GM23338 (cell line): ENCODE results near the gene APC2. TPM values are rescaled to one million over a fixed set of nuclear protein-coding genes. Genes with fewer than 3 reads are reported as not detected.

Experiments used
- ATAC-seq: fragments of 200-7000 bp; cut with Tn5 transposase; 3 replicates; pipeline ENCODE4 v1.9.1; 2020
- DNase-seq: peaks from one replicate; pipeline ENCODE4 v3.0.0-alpha.2; 2015; ENCODE audit warnings: low spot score
- H2AFZ ChIP-seq: fragments of 200-600 bp; sonication (generic); 2 replicates; pipeline ENCODE4 v1.8.0; 2016; ENCODE audit warnings: antibody characterized with exemption, mild to moderate bottlenecking, moderate library complexity
- H3F3A ChIP-seq: fragments of 200-600 bp; sonication (generic); replicated peaks from 2 replicates; pipeline ENCODE4 v1.8.0; 2017; ENCODE audit warnings: antibody characterized with exemption, mixed run types, low read depth
- H3K27ac ChIP-seq: fragments of 200-600 bp; sonication (generic); 2 replicates; pipeline ENCODE4 v1.6.1; 2016; ENCODE audit warnings: low read depth
- H3K27me3 ChIP-seq: fragments of 200-600 bp; sonication (generic); 2 replicates; pipeline ENCODE4 v1.8.0; 2016; ENCODE audit warnings: mild to moderate bottlenecking, mixed run types, moderate library complexity; ENCODE audit not compliant: insufficient read depth
- H3K36me3 ChIP-seq: fragments of 200-600 bp; sonication (generic); 2 replicates; pipeline ENCODE4 v1.8.0; 2016; ENCODE audit warnings: mild to moderate bottlenecking; ENCODE audit not compliant: insufficient read depth
- H3K4me1 ChIP-seq: fragments of 200-600 bp; sonication (generic); 2 replicates; pipeline ENCODE4 v1.8.0; 2016; ENCODE audit warnings: mild to moderate bottlenecking, moderate library complexity; ENCODE audit not compliant: insufficient read depth
- H3K4me2 ChIP-seq: fragments of 200-600 bp; sonication (generic); 2 replicates; pipeline ENCODE4 v1.7.1; 2017; ENCODE audit warnings: mixed run types
- H3K4me3 ChIP-seq: fragments of 200-600 bp; sonication (generic); 2 replicates; pipeline ENCODE4 v1.6.1; 2016; ENCODE audit warnings: mixed run types
- H3K79me2 ChIP-seq: fragments of 200-600 bp; sonication (generic); replicated peaks from 2 replicates; pipeline ENCODE4 v1.8.0; 2017; ENCODE audit warnings: mild to moderate bottlenecking; ENCODE audit not compliant: insufficient read depth
- H3K9me2 ChIP-seq: fragments of 200-600 bp; sonication (generic); 2 replicates; pipeline ENCODE4 v1.8.0; 2017; ENCODE audit not compliant: insufficient read depth
- H4K20me1 ChIP-seq: fragments of 200-600 bp; sonication (generic); replicated peaks from 2 replicates; pipeline ENCODE4 v1.8.0; 2017; ENCODE audit warnings: mild to moderate bottlenecking; ENCODE audit not compliant: insufficient read depth
- H3K27ac Mint-ChIP-seq: 2 replicates; pipeline ENCODE4 v1.8.0; 2020; ENCODE audit warnings: inconsistent platforms, mild to moderate bottlenecking, moderate library complexity, mixed read lengths
- H3K27me3 Mint-ChIP-seq: 3 replicates; pipeline ENCODE4 v1.8.0; 2022; ENCODE audit warnings: low read depth, mild to moderate bottlenecking, moderate library complexity, mixed read lengths, inconsistent platforms; ENCODE audit not compliant: insufficient read depth, poor library complexity
- H3K36me3 Mint-ChIP-seq: 3 replicates; pipeline ENCODE4 v1.8.0; 2021; ENCODE audit warnings: low read depth, mild to moderate bottlenecking, inconsistent platforms, moderate library complexity, mixed read lengths
- H3K4me1 Mint-ChIP-seq: 3 replicates; pipeline ENCODE4 v1.8.0; 2020; ENCODE audit warnings: mild to moderate bottlenecking, inconsistent platforms, mixed read lengths
- H3K4me3 Mint-ChIP-seq: 3 replicates; pipeline ENCODE4 v1.8.0; 2021; ENCODE audit warnings: moderate library complexity, mild to moderate bottlenecking, inconsistent platforms, mixed read lengths
- H3K9me3 Mint-ChIP-seq: 3 replicates; pipeline ENCODE4 v1.8.0; 2020; ENCODE audit warnings: moderate library complexity, mild to moderate bottlenecking, inconsistent platforms, mixed read lengths
- CREB1 ChIP-seq: fragments of 250-450 bp; sonication (Bioruptor Pico); IDR thresholded peaks from 2 replicates; pipeline ENCODE4 v1.5.0; 2020; ENCODE audit warnings: low read depth, mild to moderate bottlenecking, moderate library complexity
- ETS1 ChIP-seq: IDR thresholded peaks from 2 replicates; pipeline ENCODE4 v1.6.1; 2016; ENCODE audit warnings: antibody characterized with exemption
- EZH2phosphoT487 ChIP-seq: fragments of 200-600 bp; sonication (generic); IDR thresholded peaks from one replicate; pipeline ENCODE4 v1.8.1; 2018; ENCODE audit warnings: antibody characterized with exemption; ENCODE audit not compliant: unreplicated experiment
- REST ChIP-seq: IDR thresholded peaks from one replicate; pipeline ENCODE4 v1.6.1; 2018; ENCODE audit warnings: antibody characterized with exemption; ENCODE audit not compliant: unreplicated experiment
- STAT1 ChIP-seq: IDR thresholded peaks from one replicate; pipeline ENCODE4 v1.6.1; 2016; ENCODE audit warnings: antibody characterized with exemption; ENCODE audit not compliant: unreplicated experiment
- ZNF462 ChIP-seq: fragments of 250-450 bp; sonication (Bioruptor Pico); IDR thresholded peaks from 2 replicates; pipeline ENCODE4 v1.5.0; 2020; ENCODE audit warnings: mild to moderate bottlenecking, moderate library complexity
- polyA plus RNA-seq: library from polyadenylated mRNA; unstranded; fragments of >200 nt; fragmentation: Nextera tagmentation; extraction: Ambion mirVana; gene quantifications from 2 replicates; pipeline ENCODE4 v1.2.1, GENCODE V29; 2016
- total RNA-seq: library from RNA; depleted of rRNA; stranded (reverse); fragments of >200 nt; shearing (Covaris generic); gene quantifications from 2 replicates; pipeline ENCODE4 v1.2.3, GENCODE V29; 2014

Gene APC2
- total and polyA plus RNA-seq, 2 experiments from 2014 or later: 1.4 to 18.3 TPM

- Histone ChIP-seq H3K4me3 (no peak overlapping the region), H3F3A (peaks cover 7% of the 10 kb centered on the region; the same call in 1 of the 2 replicates), H3K27me3 (peaks cover 18% of the 10 kb centered on the region), H3K79me2 (no peaks in the 10 kb centered on the region), H3K9me2 (no peaks in the 10 kb centered on the region), H3K27ac (no peak overlapping the region), H2AFZ (no peak overlapping the region), H3K4me2 (no peak overlapping the region), H4K20me1 (peaks cover 4% of the 10 kb centered on the region; the same call in 1 of the 2 replicates), H3K36me3 (no peaks in the 10 kb centered on the region), H3K4me1 (no peaks in the 10 kb centered on the region)
- no peak for ATAC-seq
- no peak for DNase-seq
- no peak overlapping the region for H3K27ac Mint-ChIP-seq
- peaks cover 6% of the 10 kb centered on the region; the same call in 2 of the 3 replicates for H3K4me1 Mint-ChIP-seq
- peaks cover 7% of the 10 kb centered on the region; the same call in 2 of the 3 replicates for H3K36me3 Mint-ChIP-seq
- peaks cover 37% of the 10 kb centered on the region for H3K27me3 Mint-ChIP-seq
- TF ChIP-seq EZH2phosphoT487: no peak
- no peak for TF ChIP-seq REST
- no peak for TF ChIP-seq ETS1
- TF ChIP-seq ZNF462 (CRISPR knock-in tag): no peak
- no peak for TF ChIP-seq STAT1
- no peak for TF ChIP-seq CREB1 (CRISPR knock-in tag)
- no peak overlapping the region for H3K4me3 Mint-ChIP-seq
- H3K9me3 Mint-ChIP-seq: no peaks in the 10 kb centered on the region
Observed at GRCh38 chr19:1460033-1460995, 10.4 kb downstream of the APC2 start.
